B cell (primary cell): ENCODE results near the gene ARPC4. TPM values are rescaled to one million over a fixed set of nuclear protein-coding genes. Genes with fewer than 3 reads are reported as not detected.

Experiments
- ATAC-seq: fragments of 200-7000 bp; cut with Tn5 transposase; one replicate; pipeline ENCODE4 v1.10.0; 2021; ENCODE audit warnings: low read depth, mild to moderate bottlenecking, moderate number of reproducible peaks, moderate library complexity
- CTCF ChIA-PET: fragments of 350-600 bp; sonication (Branson Sonifier 250); formaldehyde crosslinking; loops from one replicate; lab custom pipeline; 2021; ENCODE audit warnings: antibody characterized with exemption, inconsistent platforms; lab: Charles Lee
- POLR2A ChIA-PET: fragments of 350-600 bp; sonication (Branson Sonifier 250); formaldehyde crosslinking; loops from one replicate; lab custom pipeline; 2021; ENCODE audit warnings: antibody characterized with exemption; lab: Charles Lee
- DNase-seq: peaks from one replicate; pipeline ENCODE4 v3.0.0; 2013
- H2AFZ ChIP-seq: 2 replicates; pipeline ENCODE4 v1.6.1; 2012; ENCODE audit warnings: mild to moderate bottlenecking, low read depth, low read length; ENCODE audit not compliant: insufficient read depth, poor library complexity, severe bottlenecking
- H3K27ac ChIP-seq, 2 donors: 1 replicate in 1 of 2; 2 replicates in 1 of 2; pipeline ENCODE4 v1.5.1; 2012 to 2013; ENCODE audit warnings: low read length in 2 of 2, mild to moderate bottlenecking in 2 of 2, moderate library complexity in 1 of 2
- H3K27me3 ChIP-seq, 4 experiments: fragments of 200-600 bp in 1 of 4; sonication (generic) in 1 of 4; replicated peaks in 1 of 4; 1 replicate in 2 of 4; 2 replicates in 2 of 4; pipeline versions ENCODE4 v1.6.1 to v1.7.0; 2013 to 2016; ENCODE audit warnings: low read length in 3 of 4, mild to moderate bottlenecking in 2 of 4, mixed read lengths in 1 of 4, moderate library complexity in 1 of 4; ENCODE audit not compliant: insufficient read depth in 4 of 4, control insufficient read depth in 3 of 4; ENCODE audit errors: control extremely low read depth in 1 of 4
- H3K36me3 ChIP-seq, 2 experiments: replicated peaks in 1 of 2; 1 replicate in 1 of 2; 2 replicates in 1 of 2; pipeline versions ENCODE4 v1.6.1 to v1.7.1; 2013; ENCODE audit warnings: low read length in 1 of 2; ENCODE audit not compliant: insufficient read depth in 2 of 2, control insufficient read depth in 1 of 2; ENCODE audit errors: control extremely low read depth in 1 of 2, extremely low read depth in 1 of 2
- H3K4me1 ChIP-seq, 2 donors: fragments of 200-600 bp in 1 of 2; sonication (generic) in 1 of 2; 1 replicate in 1 of 2; 2 replicates in 1 of 2; pipeline versions ENCODE4 v1.5.1 to v1.6.1; 2013 to 2017; ENCODE audit warnings: low read length in 2 of 2; ENCODE audit not compliant: control insufficient read depth in 2 of 2, insufficient read depth in 2 of 2
- H3K4me2 ChIP-seq: replicated peaks from 2 replicates; pipeline ENCODE3; 2012; ENCODE audit warnings: mild to moderate bottlenecking, low read depth, low read length; ENCODE audit not compliant: poor library complexity, severe bottlenecking
- H3K4me3 ChIP-seq, 5 experiments: fragments of 200-600 bp in 1 of 5; sonication (generic) in 1 of 5; 1 replicate in 3 of 5; 2 replicates in 2 of 5; pipeline versions ENCODE4 v1.5.1 to v1.7.0; 2011 to 2016; ENCODE audit warnings: low read length in 4 of 5, mild to moderate bottlenecking in 4 of 5, low read depth in 2 of 5, control low read depth in 1 of 5, moderate library complexity in 1 of 5; ENCODE audit not compliant: insufficient read depth in 1 of 5; ENCODE audit errors: control extremely low read depth in 1 of 5, extremely low read depth in 1 of 5
- H3K79me2 ChIP-seq: fragments of 200-600 bp; sonication (generic); one replicate; pipeline ENCODE4 v1.6.0; 2016; ENCODE audit warnings: low read length; ENCODE audit not compliant: control insufficient read depth, insufficient read depth
- H3K9ac ChIP-seq: fragments of 200-600 bp; sonication (generic); 2 replicates; pipeline ENCODE4 v1.6.1; 2017; ENCODE audit warnings: mild to moderate bottlenecking, low read length, moderate library complexity
- H3K9me3 ChIP-seq, 3 donors: one replicate each; pipeline versions ENCODE4 v1.6.1 to v1.7.1; 2013; ENCODE audit warnings: low read length in 2 of 3; ENCODE audit not compliant: control insufficient read depth in 2 of 3, insufficient read depth in 1 of 3; ENCODE audit errors: control extremely low read depth in 1 of 3
- H4K20me1 ChIP-seq: 2 replicates; pipeline ENCODE4 v1.6.0; 2012; ENCODE audit warnings: mild to moderate bottlenecking, low read length; ENCODE audit not compliant: insufficient read depth, control insufficient read depth, poor library complexity, severe bottlenecking
- H3K27ac Mint-ChIP-seq: one replicate; pipeline ENCODE4 v1.8.0; 2021; ENCODE audit warnings: mixed read lengths
- H3K27me3 Mint-ChIP-seq: one replicate; pipeline ENCODE4 v1.8.0; 2021; ENCODE audit warnings: mixed read lengths
- H3K4me1 Mint-ChIP-seq: one replicate; pipeline ENCODE4 v1.8.0; 2021; ENCODE audit warnings: mixed read lengths
- H3K4me3 Mint-ChIP-seq: one replicate; pipeline ENCODE4 v1.8.0; 2021; ENCODE audit warnings: mixed read lengths
- H3K9me3 Mint-ChIP-seq: one replicate; pipeline ENCODE4 v1.8.0; 2022; ENCODE audit warnings: mixed read lengths; ENCODE audit not compliant: insufficient read depth
- CTCF ChIP-seq: fragments of 200-600 bp; IDR thresholded peaks from one replicate; pipeline ENCODE4 v1.8.0; 2022; ENCODE audit warnings: antibody characterized with exemption, mild to moderate bottlenecking
- EZH2 ChIP-seq: IDR thresholded peaks from 2 replicates; pipeline ENCODE4 v1.6.1; 2012; ENCODE audit warnings: borderline replicate concordance, low read depth, mild to moderate bottlenecking, moderate library complexity, low read length; ENCODE audit not compliant: insufficient read depth, poor library complexity, severe bottlenecking
- WGBS: methylation state at CpG from one replicate; pipeline ENCODE4 v1.1.5; 2013; ENCODE audit warnings: missing lambda C conversion rate; ENCODE audit not compliant: insufficient coverage; 5-methylcytosine and 5-hydroxymethylcytosine counted together
- intact Hi-C: fragments of 100-400 bp; cut with micrococcal nuclease; formaldehyde crosslinking; loops from one replicate; pipeline ENCODE4 v1.10.0; 2022
- polyA plus RNA-seq: library from polyadenylated mRNA; depleted of rRNA; stranded (reverse); fragments of >200 nt; gene quantifications from 2 replicates; pipeline ENCODE4 v1.2.3, GENCODE V29; 2012
- total RNA-seq, 2 donors: library from RNA; stranded (reverse); fragments of 120-200 nt in 1 of 2; gene quantifications; 1 replicate in 1 of 2; 2 replicates in 1 of 2; pipeline versions ENCODE4 v1.2.3 to v1.2.4, GENCODE V29; 2013 to 2022

The ARPC4 gene
- total and polyA plus RNA-seq, 2 donors (not counting 1 experiment from before 2014, with no cell fraction given): 110 to 174 TPM

GRCh38 chr3:9841015-9841414 is 48.1 kb downstream of the ARPC4 start:
- Histone ChIP-seq H3K27me3 (no peaks in the 10 kb centered on the region), H3K9me3 (no peaks in the 10 kb centered on the region), H3K4me2 (no peak overlapping the region), H3K36me3 (peaks cover 10 to 33% of the 10 kb centered on the region in 2 experiments), H3K9ac (no peak overlapping the region), H3K4me3 (no peak overlapping the region), H3K79me2 (peaks cover 14% of the 10 kb centered on the region), H4K20me1 (no peaks in the 10 kb centered on the region), H3K27ac (no peak overlapping the region), H3K4me1 (peaks cover 8 to 17% of the 10 kb centered on the region in 2 donors), H2AFZ (no peak overlapping the region)
- Mint-ChIP-seq H3K4me3 (no peak overlapping the region), H3K27ac (no peak overlapping the region), H3K9me3 (no peaks in the 10 kb centered on the region), H3K4me1 (peaks cover 20% of the 10 kb centered on the region), H3K27me3 (no peaks in the 10 kb centered on the region)
- intact Hi-C loops: loop anchor here (5.0 kb wide), 3 partner anchors 91 to 481 kb away; partner anchors contain the start of genes CRELD1, SEC13 and TATDN2
- ATAC-seq (no peak), DNase-seq (no peak)
- CTCF ChIA-PET: interaction anchor here (0.9 to 1.4 kb wide), 2 partner anchors 58 to 91 kb away, joined by 4 to 7 read pairs; no protein-coding TSS in a partner anchor
- TF ChIP-seq EZH2 (no peak), CTCF (no peak)
- 89% methylated on average over 3 of the region's 8 CpGs for WGBS
- POLR2A ChIA-PET: interaction anchor here (0.7 kb wide), 1 partner anchor 20 kb away, joined by 3 read pairs; no protein-coding TSS in a partner anchor

- intact Hi-C loops: loop anchor here (1.0 to 5.0 kb wide), 11 partner anchors 35 to 478 kb away; partner anchors contain the start of genes BRK1, BRPF1, CRELD1 and JAGN1
- CTCF ChIA-PET: no interaction called here
Measured at GRCh38 chr3:9843715-9844438, 51.0 kb downstream of the ARPC4 start, which contains the start of gene RPUSD3. Gene RPUSD3 (minus strand): TSS chr3:9844008. CDS start chr3:9843990, 18 bp downstream.

More at GRCh38 chr3:9843715-9844438, 51.0 kb downstream of the ARPC4 start, which contains the start of gene RPUSD3:
- POLR2A ChIA-PET: interaction anchor here (0.5 to 1.2 kb wide), 3 partner anchors 12 to 62 kb away, joined by 4 to 6 read pairs (median 4); no protein-coding TSS in a partner anchor
- no peaks in the 10 kb centered on the region for H3K27me3 Mint-ChIP-seq
- ATAC-seq (peak; percentile 100), DNase-seq (peak; percentile 97)
- peak within 1 kb of the TSS; percentile 92 for H3K27ac Mint-ChIP-seq
- Histone ChIP-seq H3K4me2 (peak within 1 kb of the TSS; percentile 77), H3K27me3 (no peaks in the 10 kb centered on the region), H3K36me3 (peaks cover 6 to 23% of the 10 kb centered on the region in 2 experiments), H3K4me1 (peaks cover 8 to 17% of the 10 kb centered on the region in 2 donors), H3K27ac (peak within 1 kb of the TSS; percentile 17 to 75), H2AFZ (peak within 1 kb of the TSS; percentile 89), H4K20me1 (no peaks in the 10 kb centered on the region), H3K79me2 (peaks cover 14% of the 10 kb centered on the region), H3K9ac (peak within 1 kb of the TSS; percentile 86), H3K9me3 (peaks cover 0 to 6% (median 0%) of the 10 kb centered on the region in 3 donors), H3K4me3 (peak within 1 kb of the TSS; percentile 60 to 96 (median 73))
- H3K4me1 Mint-ChIP-seq: peaks cover 20% of the 10 kb centered on the region
- H3K9me3 Mint-ChIP-seq: no peaks in the 10 kb centered on the region
- TF ChIP-seq CTCF: no peak
- no peak for TF ChIP-seq EZH2
- WGBS: 0% methylated on average over 36 of the region's 42 CpGs
- H3K4me3 Mint-ChIP-seq: peak within 1 kb of the TSS; percentile 98
